Aorta (tissue), 5 donors: Measurements from ENCODE around the gene AMMECR1L. TPM values are rescaled to one million over a fixed set of nuclear protein-coding genes. Genes with fewer than 3 reads are reported as not detected.
"Not testable (repeated sequence)": the region's sequence is repeated elsewhere in the genome, so short reads cannot be mapped to it uniquely, and the experiment has no call there.

Experiments
- ATAC-seq: fragments of 200-7000 bp; cut with Tn5 transposase; one replicate; pipeline ENCODE4 v1.9.1; 2022; ENCODE audit warnings: moderate library complexity; ENCODE audit not compliant: low FRiP score
- DNase-seq, 2 donors: peaks; one replicate each; pipeline ENCODE4 v3.0.0-alpha.2; 2020
- H3K27ac ChIP-seq, 2 donors: one replicate each; pipeline ENCODE4 v1.5.1; 2013; ENCODE audit warnings: low read length in 2 of 2, mild to moderate bottlenecking in 2 of 2, moderate library complexity in 2 of 2, control low read depth in 1 of 2, inconsistent platforms in 1 of 2, low read depth in 1 of 2
- H3K27me3 ChIP-seq, 2 donors: one replicate each; pipeline ENCODE4 v1.6.1; 2013; ENCODE audit warnings: control low read depth in 1 of 2, low read length in 1 of 2, mild to moderate bottlenecking in 1 of 2, moderate library complexity in 1 of 2; ENCODE audit not compliant: insufficient read depth in 2 of 2, control insufficient read depth in 1 of 2
- H3K36me3 ChIP-seq, 2 donors: one replicate each; pipeline ENCODE4 v1.6.1; 2013; ENCODE audit warnings: control low read depth in 1 of 2, low read length in 1 of 2, mild to moderate bottlenecking in 1 of 2; ENCODE audit not compliant: insufficient read depth in 2 of 2, control insufficient read depth in 1 of 2
- H3K4me1 ChIP-seq, 2 donors: one replicate each; pipeline ENCODE4 v1.6.1; 2013; ENCODE audit warnings: low read length in 2 of 2, control low read depth in 1 of 2, mild to moderate bottlenecking in 1 of 2, moderate library complexity in 1 of 2; ENCODE audit not compliant: insufficient read depth in 2 of 2, control insufficient read depth in 1 of 2
- H3K4me3 ChIP-seq, 2 donors: one replicate each; pipeline ENCODE4 v1.5.1; 2013; ENCODE audit warnings: low read length in 2 of 2, control low read depth in 1 of 2, mild to moderate bottlenecking in 1 of 2
- H3K9me3 ChIP-seq: one replicate; pipeline ENCODE4 v1.6.1; 2013; ENCODE audit warnings: mild to moderate bottlenecking, low read length; ENCODE audit not compliant: control insufficient read depth
- WGBS, 2 donors: extraction: QIAGEN DNeasy Blood & Tissue Kit; methylation state at CpG; one replicate each; pipeline ENCODE4 v1.1.7; 2013; 5-methylcytosine and 5-hydroxymethylcytosine counted together
- intact Hi-C, 2 donors: fragments of 100-400 bp; cut with DNase I; formaldehyde crosslinking; loops; one replicate each; pipeline versions ENCODE4 v1.14.2 to v1.15.0; 2022
- polyA plus RNA-seq, 2 donors: library from polyadenylated mRNA; stranded (reverse); fragments of 200-250 nt; gene quantifications; one replicate each; pipeline ENCODE4 v1.2.3, GENCODE V29; 2013
- total RNA-seq, 2 donors: library from RNA; stranded (reverse); fragmentation: NEBNext Ultra II Directional; extraction: Animal tissue kit (Norgen Biotek cat#: 25700); gene quantifications; one replicate each; pipeline ENCODE4 v1.2.1, GENCODE V29; 2021
- donor health status: healthy with polysubstance abuse.
- donor health status: Bipolar disorder and iron deficiency.
- donor health status: DM: no; HTN: no; CAD: no.
- donor health status: DM: no; HTN: no; CAD: no.
- donor health status: DM: yes; HTN: yes; CAD: no.

The AMMECR1L gene
- total and polyA plus RNA-seq, 4 donors, result 3.5 to 17.3 (median 12.0) TPM

DNA sequence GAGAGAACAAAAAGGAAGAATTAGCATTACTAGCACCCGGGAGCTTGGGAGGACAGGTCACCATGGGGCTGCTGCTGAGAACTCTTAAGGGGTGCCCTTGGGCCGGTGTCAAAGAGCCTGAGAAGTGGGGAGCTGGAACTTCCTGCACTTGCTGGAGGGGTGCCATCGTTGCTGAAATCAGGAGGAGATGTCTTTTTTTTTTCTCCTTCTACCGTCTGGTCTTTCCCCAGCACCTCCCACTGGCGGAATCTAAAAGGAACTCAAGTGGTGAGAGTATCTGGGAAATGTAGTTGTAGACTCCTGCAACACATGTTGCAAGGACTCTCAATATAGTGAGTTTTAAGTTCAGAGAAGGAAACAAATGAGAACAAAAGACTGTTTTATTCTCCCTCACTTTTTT, 6.1 kb upstream of the AMMECR1L start:
- H3K27ac ChIP-seq, result no peak overlapping the region
- no peaks in the 10 kb centered on the region for H3K9me3 ChIP-seq
- intact Hi-C loops, result loop anchor here in 1 of 2 donors (10.0 kb wide), 1 partner anchor 203 kb away; the partner anchor contains the start of gene UGGT1
- no peak overlapping the region for H3K4me3 ChIP-seq
- WGBS, 2 donors, result 62 to 66% methylated on average over 5 of the region's 5 CpGs
- H3K36me3 ChIP-seq, result peaks cover 0 to 2% of the 10 kb centered on the region in 2 donors
- ATAC-seq (no peak), DNase-seq (no peak)
- peaks cover 2 to 8% of the 10 kb centered on the region in 2 donors for H3K4me1 ChIP-seq
- H3K27me3 ChIP-seq, result no peaks in the 10 kb centered on the region

GRCh38 chr2:127890756-127891155, 5.0 kb upstream of the AMMECR1L start:
- H3K9me3 ChIP-seq, H3K27me3 ChIP-seq, H3K36me3 ChIP-seq, H3K4me1 ChIP-seq, DNase-seq, H3K4me3 ChIP-seq, H3K27ac ChIP-seq, ATAC-seq: not testable (repeated sequence)
- intact Hi-C loops, result loop anchor here in 1 of 2 donors (10.0 kb wide), 1 partner anchor 204 kb away; the partner anchor contains the start of gene UGGT1
- 90 to 95% methylated on average over 7 of the region's 7 CpGs for WGBS, 2 donors

DNA sequence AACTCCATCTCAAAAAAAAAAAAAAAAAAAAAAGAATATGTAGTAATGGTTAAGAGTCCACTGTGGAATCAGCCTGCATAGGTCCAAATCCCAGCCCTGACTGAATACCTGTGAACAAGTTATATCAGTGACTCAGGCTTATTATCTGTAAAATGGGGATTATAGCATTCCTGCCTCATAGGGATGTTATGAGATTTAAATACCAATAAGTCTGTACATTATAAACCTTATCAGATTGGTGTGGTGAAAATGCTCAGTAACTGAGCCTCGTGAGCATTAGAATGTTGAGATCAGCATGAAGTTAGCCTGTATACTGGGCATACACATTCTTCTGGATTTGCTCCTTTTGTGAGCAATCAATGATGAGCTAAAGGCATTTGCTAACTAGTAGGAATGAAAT, 3.0 kb upstream of the AMMECR1L start:
- no peak for ATAC-seq
- 91% methylated on average over 1 of the region's 1 CpG for WGBS, 2 donors
- Histone ChIP-seq H3K27ac (no peak overlapping the region), H3K9me3 (no peaks in the 10 kb centered on the region), H3K4me1 (peaks cover 2 to 15% of the 10 kb centered on the region in 2 donors), H3K4me3 (no peak overlapping the region), H3K36me3 (peaks cover 0 to 2% of the 10 kb centered on the region in 2 donors), H3K27me3 (no peaks in the 10 kb centered on the region)
- DNase-seq, result no peak
- intact Hi-C loops, result loop anchor here in 1 of 2 donors (10.0 kb wide), 1 partner anchor 136 kb away; the partner anchor contains the start of gene SAP130

GRCh38 chr2:127887776-127888130, 2.0 kb upstream of the AMMECR1L start:
- DNase-seq, result no peak
- Histone ChIP-seq H3K9me3 (no peaks in the 10 kb centered on the region), H3K27ac (peak overlapping the region in 1 of 2 donors; percentile 57), H3K27me3 (no peaks in the 10 kb centered on the region), H3K4me3 (peak overlapping the region; percentile 31 to 34), H3K4me1 (peaks cover 2 to 15% of the 10 kb centered on the region in 2 donors), H3K36me3 (peaks cover 0 to 2% of the 10 kb centered on the region in 2 donors)
- no peak for ATAC-seq
- 3 to 4% methylated on average over 1 of the region's 1 CpG for WGBS, 2 donors
- intact Hi-C loops, result loop anchor here in 1 of 2 donors (10.0 kb wide), 1 partner anchor 137 kb away; the partner anchor contains the start of gene SAP130

GRCh38 chr2:127887082-127887775, 1.5 kb upstream of the AMMECR1L start:
- H3K36me3 ChIP-seq, result peaks cover 0 to 2% of the 10 kb centered on the region in 2 donors
- no peak for ATAC-seq
- no peaks in the 10 kb centered on the region for H3K27me3 ChIP-seq
- H3K4me1 ChIP-seq, result peaks cover 2 to 15% of the 10 kb centered on the region in 2 donors
- DNase-seq, result no peak
- H3K9me3 ChIP-seq, result no peaks in the 10 kb centered on the region
- H3K4me3 ChIP-seq, result peak overlapping the region; percentile 31 to 34
- WGBS, 2 donors, result 7 to 11% methylated on average over 8 of the region's 8 CpGs
- intact Hi-C loops, result loop anchor here in 1 of 2 donors (10.0 kb wide), 1 partner anchor 138 kb away; the partner anchor contains the start of gene SAP130
- peak overlapping the region; percentile 57 for H3K27ac ChIP-seq

DNA sequence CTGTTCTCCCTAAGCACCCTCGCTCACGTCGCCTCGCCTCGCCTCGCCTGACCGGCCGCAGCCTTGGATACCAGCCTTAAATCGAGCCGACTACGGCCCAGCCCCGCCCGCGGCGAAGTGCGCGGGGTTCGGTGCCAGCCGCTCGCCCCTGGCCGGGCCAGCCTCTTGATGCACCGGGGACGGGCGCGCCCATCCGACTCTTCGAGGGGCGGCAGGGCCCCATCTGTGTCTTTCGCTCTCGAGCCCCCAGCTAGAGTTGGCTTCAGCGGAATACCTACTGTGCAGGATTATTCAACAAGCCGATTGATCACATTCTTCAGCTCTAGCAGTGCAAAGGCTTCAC, 808 bp upstream of the AMMECR1L start:
- 0 to 1% methylated on average over 18 to 32 of the region's 32 CpGs for WGBS, 2 donors
- not testable (repeated sequence) for H3K27me3 ChIP-seq, H3K36me3 ChIP-seq, DNase-seq, H3K9me3 ChIP-seq
- intact Hi-C loops, result loop anchor here in 1 of 2 donors (10.0 kb wide), 1 partner anchor 138 kb away; the partner anchor contains the start of gene SAP130
- Histone ChIP-seq H3K27ac (peak overlapping the region in 1 of 2 donors; percentile 60), H3K4me3 (peak overlapping the region; percentile 1 to 15), H3K4me1 (peaks cover 2 to 15% of the 10 kb centered on the region in 2 donors)
- ATAC-seq, result peak; percentile 82

DNA sequence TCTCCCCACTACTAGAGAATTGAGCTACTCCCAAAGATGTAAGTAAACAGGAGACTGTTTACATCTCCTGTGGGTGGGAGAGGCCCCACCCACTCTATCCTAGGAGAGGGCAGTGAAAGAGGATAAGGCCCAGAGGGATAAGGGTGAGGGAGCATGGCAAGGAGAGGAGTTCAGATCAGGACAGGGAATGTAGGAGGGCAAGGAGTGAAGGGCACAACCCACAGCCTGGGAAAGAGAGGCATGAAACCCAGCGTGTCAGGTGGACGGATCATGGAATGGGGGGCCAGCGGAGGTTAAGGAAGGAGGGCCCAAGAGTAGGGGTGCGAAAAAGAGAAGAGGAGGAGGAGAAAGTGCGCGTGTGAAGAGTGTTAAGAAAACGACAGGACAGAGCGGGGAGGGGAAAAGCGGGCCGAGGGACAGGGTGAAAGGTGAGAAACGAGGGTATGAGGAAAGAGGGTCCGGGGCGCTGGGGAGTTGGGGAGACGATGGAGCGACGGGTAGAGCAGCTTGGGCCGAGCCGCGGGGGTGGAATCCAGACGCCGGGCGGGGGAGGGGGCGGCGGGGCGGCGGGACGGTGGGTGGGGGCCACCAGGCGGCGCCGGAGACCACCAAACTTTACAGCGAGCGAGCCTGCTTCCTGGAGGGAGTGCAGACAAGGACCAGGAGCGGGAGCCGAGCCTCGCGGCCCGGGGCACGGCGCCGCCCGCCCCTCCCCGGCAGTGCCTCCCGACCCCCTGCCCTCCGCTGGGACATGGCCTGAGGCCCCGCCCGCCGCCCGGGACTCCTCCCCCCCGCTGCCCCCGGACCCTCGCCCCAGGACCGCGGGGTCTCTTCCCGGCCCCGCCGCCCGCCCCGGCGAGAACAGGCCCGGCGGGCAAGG, 655 bp downstream of the AMMECR1L start:
- ATAC-seq (peak; percentile 60), DNase-seq (peak; percentile 60 to 84)
- Histone ChIP-seq H3K4me1 (peaks cover 2 to 15% of the 10 kb centered on the region in 2 donors), H3K27ac (peak overlapping the region in 1 of 2 donors; percentile 54), H3K4me3 (peak overlapping the region; percentile 33 to 39)
- WGBS, 2 donors, result 0 to 1% methylated on average over 12 to 58 of the region's 61 CpGs
- intact Hi-C loops, result loop anchor here in 1 of 2 donors (10.0 kb wide), 1 partner anchor 140 kb away; the partner anchor contains the start of gene SAP130
- not testable (repeated sequence) for H3K36me3 ChIP-seq, H3K9me3 ChIP-seq, H3K27me3 ChIP-seq

DNA sequence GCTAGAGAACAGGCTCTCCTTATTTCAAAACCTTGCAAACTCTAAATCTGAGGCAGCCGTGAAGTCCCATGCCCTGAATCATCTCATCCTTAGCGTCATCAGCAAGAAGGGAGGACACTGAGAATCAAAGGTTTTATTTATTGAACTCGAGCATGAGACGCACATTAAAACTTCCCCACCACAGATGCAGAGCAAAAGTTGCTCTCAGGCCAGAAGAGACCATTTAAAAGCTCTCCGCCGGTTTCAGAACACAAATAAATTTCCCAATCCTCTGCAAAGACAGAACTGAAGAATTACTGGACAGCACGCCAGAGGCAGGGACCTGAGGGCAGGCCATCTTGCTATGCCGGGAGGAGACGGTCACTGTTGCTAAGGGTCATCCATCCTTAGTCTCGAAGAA, 1.3 kb downstream of the AMMECR1L start:
- Histone ChIP-seq H3K4me1 (peaks cover 2 to 15% of the 10 kb centered on the region in 2 donors), H3K27me3 (no peaks in the 10 kb centered on the region), H3K27ac (no peak overlapping the region), H3K4me3 (peak overlapping the region; percentile 4 to 39), H3K36me3 (peaks cover under 1 to 5% of the 10 kb centered on the region in 2 donors), H3K9me3 (no peaks in the 10 kb centered on the region)
- intact Hi-C loops, result loop anchor here in 1 of 2 donors (10.0 kb wide), 1 partner anchor 140 kb away; the partner anchor contains the start of gene SAP130
- no peak for DNase-seq
- 10% methylated on average over 10 of the region's 10 CpGs for WGBS, 2 donors
- ATAC-seq, result no peak
